Neural progenitor cell (in vitro differentiated cells): Measurements from ENCODE around the gene ERICH4.

Experiments used
- EZH2 ChIP-seq: fragments of 200-600 bp; sonication (generic); IDR thresholded peaks from 2 replicates; pipeline ENCODE4 v1.6.1; 2017; ENCODE audit warnings: antibody characterized with exemption, mild to moderate bottlenecking, moderate library complexity
- TF ChIP-seq, protein P1 (sequence below): fragments of 200-600 bp; sonication (generic); IDR thresholded peaks from 2 replicates; pipeline ENCODE4 v1.5.1; 2017; ENCODE audit warnings: antibody characterized with exemption, mild to moderate bottlenecking

DNA sequence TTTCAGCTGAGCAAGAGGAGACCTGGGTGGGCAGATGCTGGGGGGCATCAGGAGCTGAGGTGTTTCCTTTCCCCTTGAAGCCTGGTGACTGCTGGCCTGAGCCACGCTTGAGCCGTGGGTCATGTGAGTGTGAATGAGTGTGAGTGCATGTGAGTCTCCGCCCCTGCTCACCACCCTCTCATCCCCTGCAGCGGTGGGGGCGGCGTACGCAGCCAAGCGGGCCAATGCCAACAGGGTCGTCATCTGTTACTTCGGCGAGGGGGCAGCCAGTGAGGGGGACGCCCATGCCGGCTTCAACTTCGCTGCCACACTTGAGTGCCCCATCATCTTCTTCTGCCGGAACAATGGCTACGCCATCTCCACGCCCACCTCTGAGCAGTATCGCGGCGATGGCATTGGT, 21.0 kb upstream of the ERICH4 start:
- TF ChIP-seq, protein P1, sequence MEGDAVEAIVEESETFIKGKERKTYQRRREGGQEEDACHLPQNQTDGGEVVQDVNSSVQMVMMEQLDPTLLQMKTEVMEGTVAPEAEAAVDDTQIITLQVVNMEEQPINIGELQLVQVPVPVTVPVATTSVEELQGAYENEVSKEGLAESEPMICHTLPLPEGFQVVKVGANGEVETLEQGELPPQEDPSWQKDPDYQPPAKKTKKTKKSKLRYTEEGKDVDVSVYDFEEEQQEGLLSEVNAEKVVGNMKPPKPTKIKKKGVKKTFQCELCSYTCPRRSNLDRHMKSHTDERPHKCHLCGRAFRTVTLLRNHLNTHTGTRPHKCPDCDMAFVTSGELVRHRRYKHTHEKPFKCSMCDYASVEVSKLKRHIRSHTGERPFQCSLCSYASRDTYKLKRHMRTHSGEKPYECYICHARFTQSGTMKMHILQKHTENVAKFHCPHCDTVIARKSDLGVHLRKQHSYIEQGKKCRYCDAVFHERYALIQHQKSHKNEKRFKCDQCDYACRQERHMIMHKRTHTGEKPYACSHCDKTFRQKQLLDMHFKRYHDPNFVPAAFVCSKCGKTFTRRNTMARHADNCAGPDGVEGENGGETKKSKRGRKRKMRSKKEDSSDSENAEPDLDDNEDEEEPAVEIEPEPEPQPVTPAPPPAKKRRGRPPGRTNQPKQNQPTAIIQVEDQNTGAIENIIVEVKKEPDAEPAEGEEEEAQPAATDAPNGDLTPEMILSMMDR, result no peak
- no peak for TF ChIP-seq EZH2
